Adrenal gland (tissue), 5 donors: Measurements from ENCODE around the gene DNMT1.

ENCODE experiments used
- CTCF ChIP-seq, 6 experiments: fragments of 450-650 bp in 4 of 6; fragments of 200-600 bp in 2 of 6; sonication (generic) in 1 of 6; IDR thresholded peaks; 1 replicate in 5 of 6; 2 replicates in 1 of 6; pipeline versions ENCODE4 v1.5.1 to v1.8.0; 2016 to 2021; ENCODE audit warnings: antibody characterized with exemption in 6 of 6, mild to moderate bottlenecking in 2 of 6, moderate library complexity in 1 of 6
- POLR2A ChIP-seq, 2 donors: fragments of 450-650 bp; IDR thresholded peaks; one replicate each; pipeline ENCODE4 v1.6.1; 2017; ENCODE audit warnings: antibody characterized with exemption in 2 of 2, mild to moderate bottlenecking in 2 of 2, moderate library complexity in 1 of 2
- donor health status: DM: no; HTN: no; CAD: no.

- TF ChIP-seq CTCF (IDR thresholded peaks at IDR 0.05) (no peak), POLR2A (IDR thresholded peaks at IDR 0.05) (no peak)
Observed at GRCh38 chr19:10226376-10227025, 31.7 kb upstream of the DNMT1 start.
